ACC112 (cell line): ENCODE results near the gene MRPL34.
A peak's percentile ranks its signal among the peaks of the same experiment; 100 is the strongest.

Source experiments
- H2AFZ ChIP-seq: fragments of 200-600 bp; sonication (generic); one replicate; pipeline ENCODE4 v1.6.0; 2017; ENCODE audit warnings: antibody characterized with exemption, low read length; ENCODE audit not compliant: unreplicated experiment
- H3K27ac ChIP-seq: fragments of 200-600 bp; sonication (generic); 2 replicates; pipeline ENCODE4 v1.5.1; 2014; ENCODE audit warnings: low read depth, mild to moderate bottlenecking, antibody characterized with exemption, low read length, moderate library complexity
- H3K27me3 ChIP-seq: fragments of 200-600 bp; sonication (generic); 2 replicates; pipeline ENCODE4 v1.6.1; 2014; ENCODE audit warnings: mild to moderate bottlenecking, antibody characterized with exemption, low read length, moderate library complexity, mixed read lengths; ENCODE audit not compliant: insufficient read depth
- H3K36me3 ChIP-seq: fragments of 200-600 bp; sonication (generic); 2 replicates; pipeline ENCODE4 v1.6.1; 2016; ENCODE audit warnings: mild to moderate bottlenecking, antibody characterized with exemption, low read length, moderate library complexity, mixed read lengths; ENCODE audit not compliant: insufficient read depth
- H3K4me1 ChIP-seq: fragments of 200-600 bp; sonication (generic); one replicate; pipeline ENCODE4 v1.6.1; 2016; ENCODE audit warnings: low read length, mixed read lengths; ENCODE audit not compliant: insufficient read depth, unreplicated experiment, control insufficient read depth
- H3K4me3 ChIP-seq: fragments of 200-600 bp; sonication (generic); 2 replicates; pipeline ENCODE4 v1.5.1; 2014; ENCODE audit warnings: mild to moderate bottlenecking, low read depth, low read length
- H3K79me2 ChIP-seq: fragments of 200-600 bp; sonication (generic); one replicate; pipeline ENCODE4 v1.6.0; 2016; ENCODE audit warnings: low read length; ENCODE audit not compliant: control insufficient read depth, unreplicated experiment, insufficient read depth

Gene MRPL34

DNA sequence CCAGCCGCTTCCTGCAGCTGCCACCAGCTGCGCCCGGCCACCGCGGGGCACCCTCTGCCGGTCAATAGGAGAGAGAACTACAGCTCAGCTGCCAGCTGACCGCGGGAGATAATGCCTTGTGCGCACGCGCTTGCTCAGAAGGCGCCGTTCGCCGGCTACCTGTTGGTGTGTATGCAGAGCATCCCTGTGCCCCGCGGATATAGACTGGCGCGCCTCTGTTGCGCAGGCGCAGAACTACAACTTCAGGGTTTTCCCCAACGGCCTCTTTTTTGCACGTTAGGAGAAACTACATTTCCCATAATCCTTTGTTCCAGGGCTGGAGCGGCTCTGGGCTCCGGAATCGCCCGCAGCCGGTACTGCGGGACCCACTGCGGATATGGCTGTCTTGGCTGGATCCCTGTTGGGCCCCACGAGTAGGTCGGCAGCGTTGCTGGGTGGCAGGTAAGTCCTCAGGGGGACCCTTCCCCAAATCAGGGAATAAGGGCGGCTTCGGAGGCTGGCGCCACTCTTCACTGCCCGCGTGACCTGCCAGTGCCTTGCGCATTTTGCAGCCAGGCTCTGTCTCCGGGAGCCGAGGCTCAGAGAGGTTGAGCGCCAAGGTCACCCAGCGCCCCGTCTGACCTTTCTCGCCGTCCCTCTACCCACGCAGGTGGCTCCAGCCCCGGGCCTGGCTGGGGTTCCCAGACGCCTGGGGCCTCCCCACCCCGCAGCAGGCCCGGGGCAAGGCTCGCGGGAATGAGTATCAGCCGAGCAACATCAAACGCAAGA, at the start of gene MRPL34:
Gene MRPL34 (plus strand): TSS at position 356 of the 768 bp plus-strand sequence. CDS start 21 bp downstream, at position 377.
- peak within 1 kb of the TSS; percentile 72; the same call in 1 of the 2 replicates for H3K27ac ChIP-seq
- peaks cover 14% of the 10 kb centered on the region for H3K79me2 ChIP-seq

DNA sequence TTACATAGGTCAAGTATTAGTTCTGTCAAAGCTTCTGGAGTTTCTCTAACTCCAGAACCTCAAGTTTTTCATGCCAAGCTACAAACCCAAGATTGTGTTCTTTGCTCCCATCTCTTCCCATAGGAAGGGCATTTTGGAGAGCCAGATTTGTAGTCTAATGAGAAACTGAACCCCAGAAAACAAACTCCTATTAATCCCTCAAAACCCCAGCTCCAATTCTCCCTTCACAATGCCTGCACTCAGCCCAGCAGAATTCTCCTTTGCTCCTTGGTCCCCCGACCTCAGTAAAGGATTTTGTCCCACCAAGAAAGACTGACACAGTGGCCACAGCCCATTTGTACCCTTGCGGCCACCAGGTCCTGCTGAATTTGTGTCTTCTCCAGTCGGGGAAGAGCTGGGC, 49.5 kb upstream of the MRPL34 start:
- no peak overlapping the region for H3K27ac ChIP-seq
- no peak overlapping the region for H2AFZ ChIP-seq
- no peaks in the 10 kb centered on the region for H3K4me1 ChIP-seq
- H3K36me3 ChIP-seq = no peaks in the 10 kb centered on the region
- no peak overlapping the region for H3K4me3 ChIP-seq
- H3K79me2 ChIP-seq = no peaks in the 10 kb centered on the region
- no peaks in the 10 kb centered on the region for H3K27me3 ChIP-seq

More for the DNA sequence above, at the start of gene MRPL34:
- Histone ChIP-seq H2AFZ (peak within 1 kb of the TSS; percentile 95), H3K4me1 (peaks cover 26% of the 10 kb centered on the region), H3K36me3 (no peaks in the 10 kb centered on the region), H3K4me3 (peak within 1 kb of the TSS; percentile 99), H3K27me3 (no peaks in the 10 kb centered on the region)

DNA sequence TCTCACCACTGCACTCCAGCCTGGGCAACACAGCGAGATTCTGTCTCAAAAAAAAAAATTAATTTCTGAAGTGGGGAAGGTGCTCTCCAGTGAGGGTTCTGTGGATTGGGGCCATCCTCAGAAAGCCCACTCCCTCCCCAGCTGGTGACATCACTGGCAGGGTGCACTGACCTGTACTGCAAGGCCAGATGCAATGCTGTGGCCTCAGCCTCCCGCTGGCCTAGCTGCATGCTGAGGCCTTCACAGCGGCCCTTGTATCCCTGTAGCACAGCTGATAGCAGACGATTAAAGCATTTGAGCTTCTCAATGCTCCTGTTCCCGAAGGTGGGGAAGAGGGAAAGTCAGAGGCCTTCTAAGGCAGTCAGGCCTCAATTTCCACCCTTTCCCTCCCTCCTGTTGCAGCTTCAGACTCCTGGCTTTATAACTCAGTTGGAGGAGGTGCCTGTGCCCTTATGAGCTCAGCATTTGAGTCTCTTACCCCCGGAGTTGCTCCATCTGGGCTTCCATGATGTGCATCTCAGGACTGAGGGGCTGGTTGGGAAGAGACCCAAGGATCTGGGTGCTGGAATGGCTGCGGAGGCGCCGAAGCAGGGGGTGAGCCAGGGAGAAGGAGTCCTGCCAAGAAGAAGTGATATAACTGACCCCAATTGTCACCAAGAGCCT, 46.4 kb upstream of the MRPL34 start:
- Histone ChIP-seq H3K27me3 (no peaks in the 10 kb centered on the region), H3K36me3 (no peaks in the 10 kb centered on the region), H3K4me3 (no peak overlapping the region), H2AFZ (no peak overlapping the region), H3K27ac (no peak overlapping the region), H3K79me2 (no peaks in the 10 kb centered on the region), H3K4me1 (no peaks in the 10 kb centered on the region)

DNA sequence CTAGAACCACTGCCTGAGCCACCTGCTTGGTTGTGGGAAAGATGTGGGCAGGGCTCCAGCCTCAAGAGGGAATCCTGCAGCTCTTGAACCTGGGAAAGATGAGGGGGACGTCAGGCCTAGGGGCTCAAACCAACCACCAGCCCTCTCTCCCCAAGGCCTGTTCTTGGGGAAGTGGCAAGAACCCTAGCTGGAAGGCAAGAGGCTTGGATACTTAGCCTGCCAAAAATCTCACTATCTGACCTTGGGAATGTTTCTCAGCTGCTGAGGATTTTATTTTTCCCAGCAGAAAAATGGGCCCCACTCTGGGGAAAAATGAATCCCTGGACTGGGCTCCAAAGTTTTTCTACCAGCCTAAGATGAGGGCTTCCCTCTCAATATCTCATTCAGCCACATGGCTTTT, 45.7 kb upstream of the MRPL34 start:
- Histone ChIP-seq H3K36me3 (no peaks in the 10 kb centered on the region), H3K4me3 (no peak overlapping the region), H3K27me3 (no peaks in the 10 kb centered on the region), H2AFZ (no peak overlapping the region), H3K4me1 (no peaks in the 10 kb centered on the region), H3K79me2 (no peaks in the 10 kb centered on the region), H3K27ac (no peak overlapping the region)

DNA sequence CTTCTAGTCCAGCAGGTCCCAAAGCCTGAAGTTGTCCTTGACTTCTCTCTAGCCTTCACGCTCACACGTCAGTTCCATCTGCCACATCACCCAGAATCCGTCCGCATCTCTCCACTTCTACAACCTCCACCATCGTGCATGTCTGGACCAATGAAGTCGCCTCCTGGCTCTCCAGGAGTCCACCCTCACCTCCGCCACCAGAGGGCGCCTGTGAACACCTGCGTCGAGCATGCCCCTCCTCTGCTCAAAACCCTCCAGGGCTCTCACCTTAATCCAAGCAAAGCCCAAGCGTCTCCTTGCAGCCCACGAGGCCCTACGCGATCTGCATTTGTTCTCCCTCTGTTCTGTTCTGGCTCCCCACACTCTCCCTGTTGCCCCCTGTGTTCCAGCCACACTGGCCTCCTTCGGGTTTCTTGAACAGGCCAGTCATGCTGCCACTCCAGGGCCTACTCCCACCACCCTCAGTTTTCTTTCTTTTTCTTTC, 44.8 kb upstream of the MRPL34 start:
- Histone ChIP-seq H3K79me2 (no peaks in the 10 kb centered on the region), H3K36me3 (no peaks in the 10 kb centered on the region), H3K4me3 (no peak overlapping the region), H3K4me1 (no peaks in the 10 kb centered on the region), H3K27ac (no peak overlapping the region), H3K27me3 (no peaks in the 10 kb centered on the region), H2AFZ (no peak overlapping the region)

DNA sequence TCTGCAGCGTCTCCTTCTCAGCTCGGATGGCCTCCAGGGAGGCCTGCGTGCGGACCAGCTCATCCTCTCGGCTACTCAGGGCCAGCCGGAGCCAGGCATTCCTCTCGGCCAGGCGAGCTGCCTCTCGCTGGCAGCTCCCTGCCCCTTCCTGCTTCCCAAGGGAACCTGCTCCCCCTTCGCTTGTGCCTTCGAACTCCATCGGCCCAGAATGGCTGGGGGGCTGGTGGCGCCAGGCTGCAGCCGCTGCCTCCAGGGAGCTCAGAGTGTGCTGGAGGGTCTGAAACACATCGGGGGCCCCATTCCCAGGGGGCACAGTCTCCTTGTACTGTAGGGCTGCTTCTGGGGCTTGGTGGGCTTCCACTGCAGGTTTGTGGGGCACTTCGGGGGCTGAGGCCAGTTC, 43.1 kb upstream of the MRPL34 start:
- H2AFZ ChIP-seq = no peak overlapping the region
- H3K36me3 ChIP-seq = no peaks in the 10 kb centered on the region
- no peaks in the 10 kb centered on the region for H3K27me3 ChIP-seq
- H3K27ac ChIP-seq = no peak overlapping the region
- H3K4me3 ChIP-seq = no peak overlapping the region
- H3K79me2 ChIP-seq = peaks cover 2% of the 10 kb centered on the region
- no peaks in the 10 kb centered on the region for H3K4me1 ChIP-seq

DNA sequence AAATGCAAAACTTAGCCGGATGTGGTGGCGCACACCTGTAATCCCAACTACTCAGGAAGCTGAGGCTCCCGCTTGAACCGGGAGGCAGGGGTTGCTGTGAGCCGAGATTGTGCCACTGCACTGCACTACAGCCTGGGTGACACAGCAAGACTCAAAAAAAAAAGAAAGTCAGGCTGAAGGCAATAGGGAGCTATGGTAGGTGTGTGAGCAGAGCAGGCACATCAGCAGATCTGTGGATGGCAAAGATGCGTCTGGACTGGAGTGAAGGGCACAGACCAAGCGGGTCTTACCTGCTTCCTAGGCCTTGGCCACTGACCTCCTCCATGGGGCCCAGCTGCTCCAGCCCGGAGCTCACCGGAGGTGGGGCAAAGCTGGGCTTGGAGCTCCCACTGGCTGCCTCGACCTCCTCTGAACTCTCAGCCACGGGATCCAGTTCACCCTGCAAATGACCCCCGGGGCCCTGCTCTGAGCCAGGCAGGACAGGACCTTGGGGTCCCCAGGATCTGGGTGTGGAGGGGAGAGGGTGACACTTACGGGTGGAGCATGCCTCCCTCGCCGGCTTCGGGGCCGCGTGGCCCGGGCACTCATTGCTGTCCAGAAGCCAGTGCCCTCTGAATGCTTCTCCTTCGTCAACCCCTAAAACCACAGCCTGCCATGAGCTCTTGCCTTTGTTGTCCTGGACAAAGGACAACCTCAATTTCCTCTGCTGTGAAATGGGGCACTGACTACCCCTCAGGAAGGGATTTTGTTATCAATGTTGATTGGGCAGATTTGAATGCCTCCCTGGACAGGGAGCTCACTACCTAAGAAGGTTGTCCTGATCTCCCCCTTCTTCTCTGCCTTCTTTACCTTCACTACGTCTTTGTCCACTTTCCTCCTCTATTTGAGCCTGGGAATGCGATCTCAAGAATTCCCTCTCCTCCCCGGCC, 41.7 kb upstream of the MRPL34 start:
- H3K4me3 ChIP-seq = no peak overlapping the region

DNA sequence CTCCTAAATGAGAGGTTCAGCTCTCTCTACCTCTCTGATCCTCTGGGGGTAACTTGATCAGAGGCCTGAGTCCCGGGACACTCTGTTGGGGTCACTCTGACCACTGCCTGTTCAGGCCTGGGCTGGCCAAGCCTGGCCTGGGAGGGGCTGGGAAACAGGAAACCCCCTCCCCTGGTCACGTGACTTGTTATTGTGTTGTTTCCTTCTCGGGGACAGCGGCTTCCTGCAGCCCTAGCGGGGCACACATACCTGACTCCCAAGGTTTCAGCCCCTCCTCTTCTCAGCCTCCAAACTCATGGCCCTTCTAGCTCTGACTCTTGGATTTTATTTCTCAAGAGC, 41.1 kb upstream of the MRPL34 start, which contains the start of gene USHBP1:
Gene USHBP1 (minus strand): TSS at position 105 of the 339 bp plus-strand sequence. CDS start 446 bp downstream, outside the sequence.
- Histone ChIP-seq H3K36me3 (no peaks in the 10 kb centered on the region), H3K79me2 (peaks cover 13% of the 10 kb centered on the region), H3K4me1 (peaks cover 4% of the 10 kb centered on the region), H2AFZ (no peak within 1 kb of the TSS), H3K27ac (no peak within 1 kb of the TSS), H3K27me3 (no peaks in the 10 kb centered on the region), H3K4me3 (no peak within 1 kb of the TSS)

More for the DNA sequence above, 41.7 kb upstream of the MRPL34 start:
- Histone ChIP-seq H3K79me2 (peaks cover 12% of the 10 kb centered on the region), H3K4me1 (peaks cover 4% of the 10 kb centered on the region), H3K27ac (no peak overlapping the region), H3K36me3 (no peaks in the 10 kb centered on the region), H3K27me3 (no peaks in the 10 kb centered on the region), H2AFZ (no peak overlapping the region)

DNA sequence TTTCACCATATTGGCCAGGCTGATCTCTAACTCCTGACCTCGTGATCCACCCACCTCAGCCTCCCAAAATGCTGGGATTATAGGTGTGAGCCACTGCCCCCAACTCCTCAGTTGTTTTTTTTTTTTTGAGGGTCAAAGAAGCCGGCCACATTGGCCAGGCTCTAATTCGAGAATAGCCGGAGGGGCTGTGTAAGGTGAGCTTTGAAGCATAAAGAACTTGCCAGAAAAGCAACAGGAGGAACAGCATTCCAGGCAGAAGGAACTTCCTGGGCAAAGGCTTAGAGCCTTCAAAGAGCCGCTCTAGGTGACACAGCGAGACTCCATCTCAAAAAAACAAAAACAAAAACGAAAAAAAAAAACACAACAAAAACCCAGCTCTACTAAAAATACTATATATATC, 39.6 kb upstream of the MRPL34 start:
- Histone ChIP-seq H3K79me2 (peaks cover 13% of the 10 kb centered on the region), H3K27me3 (no peaks in the 10 kb centered on the region), H3K27ac (no peak overlapping the region), H3K4me1 (peaks cover 4% of the 10 kb centered on the region), H3K36me3 (no peaks in the 10 kb centered on the region), H2AFZ (no peak overlapping the region), H3K4me3 (no peak overlapping the region)

DNA sequence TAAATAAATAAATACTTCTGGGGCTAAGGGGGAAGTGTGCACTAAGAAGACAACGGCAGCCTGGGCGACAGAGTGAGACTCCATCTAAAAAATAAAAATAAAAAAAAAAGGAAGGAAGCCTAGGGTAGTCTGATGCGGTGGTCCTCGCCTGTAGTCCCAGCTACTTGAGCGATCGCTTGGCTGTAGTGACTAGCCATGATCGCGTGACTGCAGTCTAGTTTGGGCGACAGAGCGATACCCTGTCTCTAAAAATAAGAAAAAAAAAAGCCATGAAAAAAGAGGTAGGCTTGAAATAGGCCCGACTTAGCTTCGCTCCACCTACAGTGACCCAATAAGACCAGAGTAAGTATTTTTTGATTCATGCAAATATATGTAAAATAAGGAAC, 39.1 kb upstream of the MRPL34 start:
- H3K27ac ChIP-seq = no peak overlapping the region
- no peak overlapping the region for H3K4me3 ChIP-seq
- H3K27me3 ChIP-seq = no peaks in the 10 kb centered on the region
- no peaks in the 10 kb centered on the region for H3K36me3 ChIP-seq
- peaks cover 13% of the 10 kb centered on the region for H3K79me2 ChIP-seq
- H2AFZ ChIP-seq = peak overlapping the region; percentile 12
- H3K4me1 ChIP-seq = peaks cover 4% of the 10 kb centered on the region
